Body of pancreas (tissue), 4 donors: ENCODE measurements around the gene SYPL1.

Source experiments
- CTCF ChIP-seq, 7 experiments: fragments of 450-650 bp in 4 of 7; fragments of 200-600 bp in 3 of 7; sonication (generic) in 3 of 7; IDR thresholded peaks; one replicate each; pipeline ENCODE4 v1.5.1; 2016 to 2019; ENCODE audit warnings: antibody characterized with exemption in 7 of 7
- POLR2A ChIP-seq, 3 donors: fragments of 450-650 bp; IDR thresholded peaks; one replicate each; pipeline ENCODE4 v1.6.1; 2016; ENCODE audit warnings: antibody characterized with exemption in 3 of 3, mild to moderate bottlenecking in 2 of 3

DNA sequence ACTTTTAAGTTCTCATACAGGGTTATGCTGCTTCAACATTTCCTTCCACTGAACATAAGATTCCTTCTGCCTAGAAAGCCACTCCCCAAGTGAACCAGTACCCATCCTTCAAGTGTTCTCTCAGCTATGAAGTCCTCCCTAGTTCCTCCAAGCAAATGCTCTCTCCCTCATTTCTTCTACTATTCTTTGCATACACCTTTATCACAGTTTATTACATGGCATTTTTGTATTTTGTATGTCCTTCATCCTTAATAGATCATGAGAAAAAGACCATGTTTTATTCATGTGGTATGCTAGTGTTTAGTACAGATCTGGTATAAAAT lies 1.9 kb downstream of the SYPL1 start:
- TF ChIP-seq CTCF (IDR thresholded peaks at IDR 0.05) (no peak), POLR2A (IDR thresholded peaks at IDR 0.05) (no peak)
